GM23338 (cell line): ENCODE data around the gene ALDH1L2. TPM values are rescaled to one million over a fixed set of nuclear protein-coding genes. Genes with fewer than 3 reads are reported as not detected.

Experiments
- ATAC-seq: fragments of 200-7000 bp; cut with Tn5 transposase; 3 replicates; pipeline ENCODE4 v1.9.1; 2020
- DNase-seq: peaks from one replicate; pipeline ENCODE4 v3.0.0-alpha.2; 2015; ENCODE audit warnings: low spot score
- H2AFZ ChIP-seq: fragments of 200-600 bp; sonication (generic); 2 replicates; pipeline ENCODE4 v1.8.0; 2016; ENCODE audit warnings: antibody characterized with exemption, mild to moderate bottlenecking, moderate library complexity
- H3F3A ChIP-seq: fragments of 200-600 bp; sonication (generic); replicated peaks from 2 replicates; pipeline ENCODE4 v1.8.0; 2017; ENCODE audit warnings: antibody characterized with exemption, mixed run types, low read depth
- H3K27ac ChIP-seq: fragments of 200-600 bp; sonication (generic); 2 replicates; pipeline ENCODE4 v1.6.1; 2016; ENCODE audit warnings: low read depth
- H3K27me3 ChIP-seq: fragments of 200-600 bp; sonication (generic); 2 replicates; pipeline ENCODE4 v1.8.0; 2016; ENCODE audit warnings: mild to moderate bottlenecking, mixed run types, moderate library complexity; ENCODE audit not compliant: insufficient read depth
- H3K36me3 ChIP-seq: fragments of 200-600 bp; sonication (generic); 2 replicates; pipeline ENCODE4 v1.8.0; 2016; ENCODE audit warnings: mild to moderate bottlenecking; ENCODE audit not compliant: insufficient read depth
- H3K4me1 ChIP-seq: fragments of 200-600 bp; sonication (generic); 2 replicates; pipeline ENCODE4 v1.8.0; 2016; ENCODE audit warnings: mild to moderate bottlenecking, moderate library complexity; ENCODE audit not compliant: insufficient read depth
- H3K4me2 ChIP-seq: fragments of 200-600 bp; sonication (generic); 2 replicates; pipeline ENCODE4 v1.7.1; 2017; ENCODE audit warnings: mixed run types
- H3K4me3 ChIP-seq: fragments of 200-600 bp; sonication (generic); 2 replicates; pipeline ENCODE4 v1.6.1; 2016; ENCODE audit warnings: mixed run types
- H3K79me2 ChIP-seq: fragments of 200-600 bp; sonication (generic); replicated peaks from 2 replicates; pipeline ENCODE4 v1.8.0; 2017; ENCODE audit warnings: mild to moderate bottlenecking; ENCODE audit not compliant: insufficient read depth
- H3K9me2 ChIP-seq: fragments of 200-600 bp; sonication (generic); 2 replicates; pipeline ENCODE4 v1.8.0; 2017; ENCODE audit not compliant: insufficient read depth
- H4K20me1 ChIP-seq: fragments of 200-600 bp; sonication (generic); replicated peaks from 2 replicates; pipeline ENCODE4 v1.8.0; 2017; ENCODE audit warnings: mild to moderate bottlenecking; ENCODE audit not compliant: insufficient read depth
- H3K27ac Mint-ChIP-seq: 2 replicates; pipeline ENCODE4 v1.8.0; 2020; ENCODE audit warnings: inconsistent platforms, mild to moderate bottlenecking, moderate library complexity, mixed read lengths
- H3K27me3 Mint-ChIP-seq: 3 replicates; pipeline ENCODE4 v1.8.0; 2022; ENCODE audit warnings: low read depth, mild to moderate bottlenecking, moderate library complexity, mixed read lengths, inconsistent platforms; ENCODE audit not compliant: insufficient read depth, poor library complexity
- H3K36me3 Mint-ChIP-seq: 3 replicates; pipeline ENCODE4 v1.8.0; 2021; ENCODE audit warnings: low read depth, mild to moderate bottlenecking, inconsistent platforms, moderate library complexity, mixed read lengths
- H3K4me1 Mint-ChIP-seq: 3 replicates; pipeline ENCODE4 v1.8.0; 2020; ENCODE audit warnings: mild to moderate bottlenecking, inconsistent platforms, mixed read lengths
- H3K4me3 Mint-ChIP-seq: 3 replicates; pipeline ENCODE4 v1.8.0; 2021; ENCODE audit warnings: moderate library complexity, mild to moderate bottlenecking, inconsistent platforms, mixed read lengths
- H3K9me3 Mint-ChIP-seq: 3 replicates; pipeline ENCODE4 v1.8.0; 2020; ENCODE audit warnings: moderate library complexity, mild to moderate bottlenecking, inconsistent platforms, mixed read lengths
- CREB1 ChIP-seq: fragments of 250-450 bp; sonication (Bioruptor Pico); IDR thresholded peaks from 2 replicates; pipeline ENCODE4 v1.5.0; 2020; ENCODE audit warnings: low read depth, mild to moderate bottlenecking, moderate library complexity
- CTCF ChIP-seq, 2 experiments: fragments of 200-600 bp in 1 of 2; sonication (generic) in 1 of 2; conservative IDR thresholded peaks; 2 replicates each; pipeline versions ENCODE4 v1.5.1 to v1.6.1; 2016 to 2017; ENCODE audit warnings: antibody characterized with exemption in 2 of 2, low read depth in 2 of 2, mild to moderate bottlenecking in 2 of 2, moderate library complexity in 1 of 2
- ETS1 ChIP-seq: IDR thresholded peaks from 2 replicates; pipeline ENCODE4 v1.6.1; 2016; ENCODE audit warnings: antibody characterized with exemption
- EZH2 ChIP-seq: fragments of 200-600 bp; sonication (generic); IDR thresholded peaks from one replicate; pipeline ENCODE4 v1.8.0; 2017; ENCODE audit warnings: antibody characterized with exemption, mild to moderate bottlenecking, low read depth; ENCODE audit not compliant: unreplicated experiment
- JUNB ChIP-seq: IDR thresholded peaks from one replicate; pipeline ENCODE4 v1.6.1; 2016; ENCODE audit warnings: antibody characterized with exemption; ENCODE audit not compliant: unreplicated experiment
- STAT1 ChIP-seq: IDR thresholded peaks from one replicate; pipeline ENCODE4 v1.6.1; 2016; ENCODE audit warnings: antibody characterized with exemption; ENCODE audit not compliant: unreplicated experiment
- ZNF114 ChIP-seq: fragments of 250-450 bp; sonication (Bioruptor Pico); IDR thresholded peaks from 2 replicates; pipeline ENCODE4 v1.5.0; 2020; ENCODE audit warnings: mild to moderate bottlenecking, moderate library complexity
- ZNF462 ChIP-seq: fragments of 250-450 bp; sonication (Bioruptor Pico); IDR thresholded peaks from 2 replicates; pipeline ENCODE4 v1.5.0; 2020; ENCODE audit warnings: mild to moderate bottlenecking, moderate library complexity
- polyA plus RNA-seq: library from polyadenylated mRNA; unstranded; fragments of >200 nt; fragmentation: Nextera tagmentation; extraction: Ambion mirVana; gene quantifications from 2 replicates; pipeline ENCODE4 v1.2.1, GENCODE V29; 2016
- total RNA-seq: library from RNA; depleted of rRNA; stranded (reverse); fragments of >200 nt; shearing (Covaris generic); gene quantifications from 2 replicates; pipeline ENCODE4 v1.2.3, GENCODE V29; 2014

The ALDH1L2 gene
- total and polyA plus RNA-seq, 2 experiments from 2014 or later = 5.8 to 9.1 TPM

- TF ChIP-seq CTCF (conservative IDR thresholded peaks at IDR 0.05; ENCODE audit: low read depth in 2 of 2) (no peak), JUNB (no peak), STAT1 (no peak), EZH2 (no peak), ZNF114 (CRISPR knock-in tag) (no peak), CREB1 (CRISPR knock-in tag) (no peak), ETS1 (no peak), ZNF462 (CRISPR knock-in tag) (no peak)
- Mint-ChIP-seq H3K4me1 (peaks cover 9% of the 10 kb centered on the region), H3K36me3 (0 out of 3 replicates have a peak, but pooled peaks cover 1% of the 10 kb centered on the region), H3K27me3 (no peaks in the 10 kb centered on the region), H3K4me3 (no peak overlapping the region), H3K27ac (no peak overlapping the region), H3K9me3 (no peaks in the 10 kb centered on the region)
- no peak for DNase-seq
- Histone ChIP-seq H4K20me1 (no peaks in the 10 kb centered on the region), H3F3A (no peaks in the 10 kb centered on the region), H3K36me3 (no peaks in the 10 kb centered on the region), H3K4me2 (no peak overlapping the region), H3K27me3 (no peaks in the 10 kb centered on the region), H3K4me3 (no peak overlapping the region), H3K27ac (no peak overlapping the region), H3K79me2 (peaks cover 6% of the 10 kb centered on the region; the same call in 1 of the 2 replicates), H2AFZ (no peak overlapping the region), H3K9me2 (peaks cover 3% of the 10 kb centered on the region; the same call in 1 of the 2 replicates), H3K4me1 (peaks cover 3% of the 10 kb centered on the region)
- ATAC-seq = no peak
These were observed 6.8 kb downstream of the ALDH1L2 start for GRCh38 chr12:105077435-105077834.
